Spleen (tissue), 11 donors: ENCODE measurements around the gene CHCHD1. TPM values are rescaled to one million over a fixed set of nuclear protein-coding genes. Genes with fewer than 3 reads are reported as not detected.

ENCODE experiments used
- DNase-seq: peaks from one replicate; pipeline ENCODE4 v3.0.0-alpha.2; 2020
- H3K27ac ChIP-seq, 8 donors: fragments of 200-600 bp; sonication (generic) in 7 of 8; 1 replicate in 4 of 8; 2 replicates in 4 of 8; pipeline versions ENCODE4 v1.5.0 to v1.8.0; 2016 to 2021; ENCODE audit warnings: inconsistent platforms in 4 of 8, mild to moderate bottlenecking in 4 of 8, moderate library complexity in 1 of 8
- H3K27me3 ChIP-seq, 7 donors: fragments of 200-600 bp; sonication (generic) in 6 of 7; replicated peaks in 1 of 7; 1 replicate in 4 of 7; 2 replicates in 3 of 7; pipeline versions ENCODE4 v1.5.0 to v1.8.0; 2016 to 2021; ENCODE audit warnings: inconsistent platforms in 3 of 7, mild to moderate bottlenecking in 1 of 7
- H3K36me3 ChIP-seq, 6 donors: fragments of 200-600 bp; sonication (generic) in 5 of 6; 1 replicate in 4 of 6; 2 replicates in 2 of 6; pipeline versions ENCODE4 v1.5.0 to v1.8.0; 2016 to 2021; ENCODE audit warnings: inconsistent platforms in 2 of 6
- H3K4me1 ChIP-seq, 6 donors: fragments of 200-600 bp; sonication (generic) in 5 of 6; 1 replicate in 3 of 6; 2 replicates in 3 of 6; pipeline versions ENCODE4 v1.5.0 to v1.8.0; 2016 to 2021; ENCODE audit warnings: inconsistent platforms in 3 of 6
- H3K4me3 ChIP-seq, 8 donors: fragments of 200-600 bp; sonication (generic) in 7 of 8; 1 replicate in 4 of 8; 2 replicates in 4 of 8; pipeline versions ENCODE4 v1.5.0 to v1.8.0; 2016 to 2021; ENCODE audit warnings: inconsistent platforms in 4 of 8, mild to moderate bottlenecking in 4 of 8, moderate library complexity in 2 of 8
- H3K9me3 ChIP-seq, 8 donors: fragments of 200-600 bp; sonication (generic) in 7 of 8; 1 replicate in 4 of 8; 2 replicates in 4 of 8; pipeline versions ENCODE4 v1.5.0 to v1.8.0; 2016 to 2021; ENCODE audit warnings: inconsistent platforms in 4 of 8
- POLR2A ChIP-seq, 3 donors: fragments of 450-650 bp; IDR thresholded peaks; one replicate each; pipeline ENCODE4 v1.5.1; 2017; ENCODE audit warnings: antibody characterized with exemption in 3 of 3, mild to moderate bottlenecking in 1 of 3
- POLR2AphosphoS5 ChIP-seq, 3 donors: sonication (generic); formaldehyde crosslinking; IDR thresholded peaks; one replicate each; pipeline ENCODE4 v1.5.1; 2017; ENCODE audit warnings: antibody characterized with exemption in 3 of 3
- WGBS, 5 donors: extraction: QIAGEN DNeasy Blood & Tissue Kit in 3 of 5; methylation state at CpG; one replicate each; pipeline versions ENCODE4 v1.1.5 to v1.1.7; 2013 to 2018; 5-methylcytosine and 5-hydroxymethylcytosine counted together
- intact Hi-C: fragments of 100-400 bp; cut with DNase I; formaldehyde crosslinking; loops from one replicate; pipeline ENCODE4 v1.15.0; 2023; ENCODE audit warnings: low total_unique reads
- polyA plus RNA-seq, 3 donors: library from polyadenylated mRNA; stranded (reverse); fragments of 200-250 nt; gene quantifications; one replicate each; pipeline ENCODE4 v1.2.1, GENCODE V29; 2013
- total RNA-seq, 7 donors: library from RNA; depleted of rRNA in 3 of 7; stranded (reverse); fragments of >200 nt in 3 of 7; fragmentation: NEBNext Ultra II Directional in 4 of 7; extraction: Animal tissue kit (Norgen Biotek cat#: 25700) in 4 of 7; gene quantifications; one replicate each; pipeline versions ENCODE4 v1.1.0 to v1.2.1, GENCODE V29; 2016 to 2021
- TF ChIP-seq, protein P1 (sequence below), 11 experiments: fragments of 200-600 bp in 7 of 11; fragments of 450-650 bp in 4 of 11; sonication (generic) in 4 of 11; IDR thresholded peaks in 8 of 11; conservative IDR thresholded peaks in 3 of 11; 1 replicate in 7 of 11; 2 replicates in 4 of 11; pipeline versions ENCODE4 v1.4.0 to v1.8.0; 2016 to 2021; ENCODE audit warnings: antibody characterized with exemption in 11 of 11, inconsistent platforms in 4 of 11, mild to moderate bottlenecking in 1 of 11
- donor health status: healthy with polysubstance abuse.
- donor health status: DM: no; HTN: no; CAD: no; lungs with moderate emphysema.
- donor health status: DM: no; HTN: no; CAD: no.
- donor health status: Bipolar disorder and iron deficiency.
- donor health status: healthy.
- donor health status: DM: no; HTN: no; CAD: no.
- donor health status: DM: yes; HTN: yes; CAD: no.

Gene CHCHD1
- total and polyA plus RNA-seq, 10 donors = 14.6 to 75.9 (median 26.4) TPM

DNA sequence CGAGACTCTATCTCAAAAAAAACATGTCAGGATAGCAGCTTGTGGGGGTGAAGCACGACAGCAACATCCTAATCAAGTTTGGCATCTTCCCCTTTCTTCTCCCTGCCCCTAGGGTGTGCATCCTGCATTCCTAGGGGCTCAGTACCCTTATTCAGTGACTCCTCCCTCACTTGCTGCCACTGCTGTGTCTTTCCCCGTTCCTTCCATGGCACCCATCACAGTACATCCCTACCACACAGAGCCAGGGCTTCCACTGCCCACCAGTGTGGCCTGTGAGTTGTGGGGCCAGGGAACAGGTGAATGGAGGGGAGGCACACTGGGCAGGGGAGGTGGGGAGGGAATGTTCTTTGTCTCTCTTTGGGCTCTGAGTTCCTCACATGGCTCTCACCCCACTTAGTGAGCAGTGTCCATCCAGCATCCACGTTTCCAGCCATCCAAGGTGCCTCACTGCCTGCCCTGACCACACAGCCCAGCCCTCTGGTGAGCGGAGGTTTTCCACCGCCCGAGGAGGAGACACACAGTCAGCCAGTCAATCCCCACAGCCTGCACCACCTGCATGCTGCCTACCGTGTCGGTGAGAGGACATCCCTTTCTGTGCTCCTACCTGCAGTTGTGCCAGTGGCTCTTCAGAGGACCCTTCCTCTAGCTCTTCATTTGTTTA, 18.2 kb downstream of the CHCHD1 start:
- Histone ChIP-seq H3K27ac (peak overlapping the region in 1 of 8 donors; percentile 45), H3K36me3 (peaks cover 0 to 100% (median 99%) of the 10 kb centered on the region in 6 donors), H3K4me1 (peaks cover 0 to 29% (median 11%) of the 10 kb centered on the region in 6 donors), H3K9me3 (no peaks in the 10 kb centered on the region), H3K27me3 (no peaks in the 10 kb centered on the region), H3K4me3 (no peak overlapping the region)
- TF ChIP-seq POLR2A (IDR thresholded peaks at IDR 0.05) (no peak), POLR2AphosphoS5 (IDR thresholded peaks at IDR 0.05) (peak; percentile 58 to 79 (median 60))
- TF ChIP-seq, protein P1, sequence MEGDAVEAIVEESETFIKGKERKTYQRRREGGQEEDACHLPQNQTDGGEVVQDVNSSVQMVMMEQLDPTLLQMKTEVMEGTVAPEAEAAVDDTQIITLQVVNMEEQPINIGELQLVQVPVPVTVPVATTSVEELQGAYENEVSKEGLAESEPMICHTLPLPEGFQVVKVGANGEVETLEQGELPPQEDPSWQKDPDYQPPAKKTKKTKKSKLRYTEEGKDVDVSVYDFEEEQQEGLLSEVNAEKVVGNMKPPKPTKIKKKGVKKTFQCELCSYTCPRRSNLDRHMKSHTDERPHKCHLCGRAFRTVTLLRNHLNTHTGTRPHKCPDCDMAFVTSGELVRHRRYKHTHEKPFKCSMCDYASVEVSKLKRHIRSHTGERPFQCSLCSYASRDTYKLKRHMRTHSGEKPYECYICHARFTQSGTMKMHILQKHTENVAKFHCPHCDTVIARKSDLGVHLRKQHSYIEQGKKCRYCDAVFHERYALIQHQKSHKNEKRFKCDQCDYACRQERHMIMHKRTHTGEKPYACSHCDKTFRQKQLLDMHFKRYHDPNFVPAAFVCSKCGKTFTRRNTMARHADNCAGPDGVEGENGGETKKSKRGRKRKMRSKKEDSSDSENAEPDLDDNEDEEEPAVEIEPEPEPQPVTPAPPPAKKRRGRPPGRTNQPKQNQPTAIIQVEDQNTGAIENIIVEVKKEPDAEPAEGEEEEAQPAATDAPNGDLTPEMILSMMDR (IDR thresholded peaks at IDR 0.05 in 8 of 11, conservative IDR thresholded peaks at IDR 0.05 in 3 of 11) = no peak
- intact Hi-C loops = no loop called here
- 78 to 89% (median 84%) methylated on average over 9 of the region's 9 CpGs for WGBS, 5 donors
- no peak for DNase-seq

DNA sequence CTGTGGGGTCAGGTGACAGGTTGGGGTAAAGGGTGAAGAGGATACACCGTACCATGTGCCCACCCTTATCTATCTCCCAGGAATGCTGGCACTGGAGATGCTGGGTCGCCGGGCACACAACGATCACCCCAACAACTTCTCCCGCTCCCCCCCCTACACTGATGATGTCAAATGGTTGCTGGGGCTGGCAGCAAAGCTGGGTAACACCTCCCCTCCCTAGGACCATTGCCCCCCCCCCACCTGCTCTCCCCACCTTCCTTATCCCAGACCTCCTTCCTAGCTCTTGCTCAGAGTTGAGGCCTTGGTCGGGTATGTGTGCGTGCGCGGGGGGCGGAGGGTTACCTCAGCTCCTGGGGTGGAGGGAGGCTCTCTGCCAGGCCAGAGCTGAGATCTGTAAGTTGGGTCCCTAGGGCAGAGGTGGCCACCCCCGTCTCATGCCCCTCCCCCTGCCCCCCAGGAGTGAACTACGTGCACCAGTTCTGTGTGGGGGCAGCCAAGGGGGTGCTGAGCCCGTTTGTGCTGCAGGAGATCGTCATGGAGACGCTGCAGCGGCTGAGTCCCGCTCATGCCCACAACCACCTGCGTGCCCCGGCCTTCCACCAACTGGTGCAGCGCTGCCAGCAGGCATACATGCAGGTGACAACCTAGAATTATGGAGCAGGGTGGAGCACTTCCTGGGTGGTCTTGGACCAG, 18.9 kb downstream of the CHCHD1 start:
- no peak for DNase-seq
- WGBS, 5 donors = 86 to 96% (median 89%) methylated on average over 18 to 20 of the region's 20 CpGs

DNA sequence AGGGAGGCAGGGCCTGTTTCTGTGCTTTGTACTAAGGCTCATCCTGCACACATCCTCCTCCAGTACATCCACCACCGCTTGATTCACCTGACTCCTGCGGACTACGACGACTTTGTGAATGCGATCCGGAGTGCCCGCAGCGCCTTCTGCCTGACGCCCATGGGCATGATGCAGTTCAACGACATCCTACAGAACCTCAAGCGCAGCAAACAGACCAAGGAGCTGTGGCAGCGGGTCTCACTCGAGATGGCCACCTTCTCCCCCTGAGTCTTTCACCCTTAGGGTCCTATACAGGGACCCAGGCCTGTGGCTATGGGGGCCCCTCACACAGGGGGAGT, 19.4 kb downstream of the CHCHD1 start:
- Histone ChIP-seq H3K36me3 (peaks cover 0 to 100% (median 100%) of the 10 kb centered on the region in 6 donors), H3K4me1 (peaks cover 3 to 41% (median 14%) of the 10 kb centered on the region in 6 donors), H3K4me3 (no peak overlapping the region), H3K27me3 (no peaks in the 10 kb centered on the region), H3K9me3 (no peaks in the 10 kb centered on the region), H3K27ac (no peak overlapping the region)
- 90 to 96% (median 94%) methylated on average over 7 to 13 of the region's 13 CpGs for WGBS, 5 donors
- intact Hi-C loops = no loop called here
- DNase-seq = no peak
- TF ChIP-seq, protein P1 (IDR thresholded peaks at IDR 0.05 in 8 of 11, conservative IDR thresholded peaks at IDR 0.05 in 3 of 11) = no peak
- peak; percentile 67 to 81 (median 68) for TF ChIP-seq POLR2AphosphoS5 (IDR thresholded peaks at IDR 0.05)

More for the DNA sequence above, 18.9 kb downstream of the CHCHD1 start:
- peak overlapping the region in 1 of 8 donors; percentile 45 for H3K27ac ChIP-seq
- H3K27me3 ChIP-seq = no peaks in the 10 kb centered on the region
- H3K9me3 ChIP-seq = no peaks in the 10 kb centered on the region
- H3K4me3 ChIP-seq = no peak overlapping the region
- H3K4me1 ChIP-seq = peaks cover 0 to 36% (median 11%) of the 10 kb centered on the region in 6 donors
- peaks cover 0 to 100% (median 100%) of the 10 kb centered on the region in 6 donors for H3K36me3 ChIP-seq
- TF ChIP-seq POLR2A (IDR thresholded peaks at IDR 0.05) = no peak
- peak in 1 of 3 donors; percentile 85 for TF ChIP-seq POLR2AphosphoS5 (IDR thresholded peaks at IDR 0.05)
- TF ChIP-seq, protein P1 (IDR thresholded peaks at IDR 0.05 in 8 of 11, conservative IDR thresholded peaks at IDR 0.05 in 3 of 11) = no peak
- intact Hi-C loops = no loop called here
